Glomerular visceral epithelial cell (primary cell): ENCODE measurements around the gene DYRK3.
"Not testable (repeated sequence)": the region's sequence is repeated elsewhere in the genome, so short reads cannot be mapped to it uniquely, and the experiment has no call there.

Source experiments
- DNase-seq: peaks from one replicate; pipeline ENCODE4 v3.0.0-alpha.2; 2016; ENCODE audit errors: extremely low spot score

The DYRK3 gene

DNA sequence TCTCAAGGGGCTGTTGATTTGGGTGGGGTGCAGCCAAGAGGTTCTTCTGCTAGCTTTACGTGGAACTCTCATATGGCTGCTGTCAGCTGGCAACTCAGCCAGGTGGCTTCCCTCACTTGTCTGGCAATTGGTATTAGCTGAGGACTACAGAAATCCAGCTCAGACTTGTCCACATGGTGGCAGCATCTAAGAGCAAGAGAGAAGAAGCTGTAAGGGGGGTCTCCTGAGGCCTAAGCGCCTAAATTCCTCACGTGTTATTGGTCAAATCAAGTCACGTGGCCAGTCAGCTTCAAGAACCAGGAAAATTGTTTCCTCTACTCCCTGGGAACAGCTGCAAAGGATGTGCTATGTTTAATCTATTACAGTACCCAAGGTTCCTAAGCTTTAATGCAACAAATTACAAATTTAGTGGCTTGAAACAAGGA lies 4.2 kb upstream of the DYRK3 start:
- DNase-seq = peak; percentile 86

DNA sequence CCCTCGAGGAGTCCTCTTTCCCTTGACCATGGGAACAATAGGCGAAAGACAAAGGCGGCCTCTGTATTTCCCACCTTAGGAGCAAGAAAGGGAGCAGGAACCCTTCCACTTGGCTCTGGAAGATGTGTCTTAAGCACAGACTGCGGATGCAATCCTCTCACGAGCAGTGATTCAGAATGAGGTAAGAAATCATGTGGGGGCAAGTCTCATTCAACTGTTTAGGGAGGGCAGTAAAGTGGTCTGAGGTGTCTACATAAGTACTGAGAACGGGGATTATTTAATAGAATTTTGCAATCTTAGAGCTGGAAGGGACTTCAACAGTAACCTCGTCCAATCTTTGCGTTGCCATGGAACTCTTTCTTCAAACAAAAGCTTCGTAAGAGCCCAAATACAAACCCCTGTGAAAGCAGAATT lies 1.6 kb upstream of the DYRK3 start:
- DNase-seq = peak; percentile 63

DNA sequence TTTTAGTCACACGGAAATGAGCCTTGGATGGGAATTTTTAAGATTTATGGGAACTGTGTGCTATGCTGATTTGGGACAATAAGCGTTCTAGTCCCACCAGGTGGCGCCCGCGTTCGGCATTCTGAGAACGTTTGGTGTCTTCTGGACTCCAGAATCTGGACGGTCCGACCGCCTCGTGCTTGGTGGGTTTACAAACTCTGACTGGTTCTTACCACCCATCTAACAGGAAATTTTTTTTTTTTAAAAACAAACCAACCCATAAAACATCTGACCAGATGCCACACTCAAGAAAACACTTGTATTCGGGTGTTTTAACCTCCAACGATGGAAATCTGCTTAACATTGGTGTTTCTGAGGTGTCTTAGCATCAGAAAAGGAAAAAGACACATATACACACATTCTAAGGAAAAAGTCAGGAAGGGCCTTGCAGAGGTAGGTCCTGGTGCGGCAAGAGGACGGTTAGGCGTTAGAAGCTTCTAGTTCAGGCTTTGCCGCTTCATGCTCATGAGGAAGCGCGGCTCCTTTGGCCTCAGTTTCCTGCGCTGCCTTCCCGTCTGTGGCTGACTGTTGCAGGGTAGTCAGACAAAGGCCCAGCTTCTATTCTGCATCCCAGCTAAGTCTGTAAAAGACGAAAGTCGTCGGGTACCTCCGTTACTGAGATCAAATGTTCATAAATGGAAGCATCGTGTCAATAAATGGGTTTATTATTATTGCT lies 814 bp upstream of the DYRK3 start:
- DNase-seq = peak; percentile 88

DNA sequence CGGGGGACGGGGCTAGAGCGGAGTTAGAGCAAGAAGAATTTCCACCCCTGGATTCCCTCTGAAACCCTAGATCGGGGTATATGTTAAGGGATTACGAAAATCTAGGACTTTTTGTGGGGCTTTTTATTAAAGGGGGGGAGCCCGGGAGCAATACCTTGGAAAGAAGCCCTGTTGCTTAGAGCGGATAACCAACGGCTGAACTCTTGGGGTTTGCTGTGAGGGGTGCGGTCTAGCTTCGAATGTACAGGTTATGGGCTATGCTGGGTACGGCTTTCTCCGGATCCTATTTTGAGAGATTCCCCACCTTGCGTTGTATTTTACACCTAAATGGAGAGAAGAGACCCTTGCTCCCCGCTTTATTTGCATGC lies 626 bp downstream of the DYRK3 start:
- DNase-seq = no peak

DNA sequence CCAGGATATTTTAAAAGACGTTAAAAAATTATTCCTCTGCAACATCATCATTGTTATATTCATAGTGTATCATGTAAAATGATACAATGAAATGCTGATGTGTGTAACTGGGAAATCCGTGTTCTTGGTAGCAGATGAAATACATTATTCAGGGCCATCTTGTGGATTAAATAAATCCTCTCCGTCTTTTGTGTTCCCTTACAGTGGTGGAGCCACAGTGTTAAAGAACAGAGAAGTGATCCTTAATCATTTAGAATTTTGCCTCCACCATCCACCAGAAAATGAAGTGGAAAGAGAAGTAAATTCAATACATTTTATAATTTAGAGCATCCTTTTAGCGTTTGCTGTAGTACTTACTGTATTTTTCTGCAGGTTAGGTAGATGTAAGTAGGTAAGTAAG lies 1.3 kb downstream of the DYRK3 start:
- no peak for DNase-seq

DNA sequence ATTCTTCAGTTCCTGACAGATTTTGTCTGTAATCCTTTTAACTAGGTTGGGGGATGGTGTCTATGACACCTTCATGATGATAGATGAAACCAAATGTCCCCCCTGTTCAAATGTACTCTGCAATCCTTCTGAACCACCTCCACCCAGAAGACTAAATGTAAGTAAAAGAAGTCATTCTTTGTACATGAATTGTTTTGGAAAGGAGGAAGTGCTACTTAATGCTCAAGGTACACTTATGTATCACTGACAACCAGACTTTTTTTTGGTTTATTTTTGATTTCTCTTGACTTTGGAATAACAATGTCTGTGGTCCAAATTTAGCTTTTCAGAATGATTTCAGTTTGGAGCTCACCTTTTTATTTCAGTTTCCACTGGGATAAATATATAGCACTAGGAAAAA lies 2.3 kb downstream of the DYRK3 start:
- DNase-seq = no peak

DNA sequence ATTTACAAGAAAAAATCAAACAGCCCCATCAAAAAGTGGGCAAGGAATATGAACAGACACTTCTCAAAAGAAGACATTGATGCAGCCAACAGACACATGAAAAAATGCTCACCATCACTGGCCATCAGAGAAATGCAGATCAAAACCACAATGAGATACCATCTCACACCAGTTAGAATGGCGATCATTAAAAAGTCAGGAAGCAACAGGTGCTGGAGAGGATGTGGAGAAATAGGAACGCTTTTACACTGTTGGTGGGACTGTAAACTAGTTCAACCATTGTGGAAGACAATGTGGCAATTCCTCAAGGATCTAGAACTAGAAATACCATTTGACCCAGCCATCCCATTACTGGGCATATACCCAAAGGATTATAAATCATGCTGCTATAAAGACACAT lies 6.7 kb downstream of the DYRK3 start:
- not testable (repeated sequence) for DNase-seq

DNA sequence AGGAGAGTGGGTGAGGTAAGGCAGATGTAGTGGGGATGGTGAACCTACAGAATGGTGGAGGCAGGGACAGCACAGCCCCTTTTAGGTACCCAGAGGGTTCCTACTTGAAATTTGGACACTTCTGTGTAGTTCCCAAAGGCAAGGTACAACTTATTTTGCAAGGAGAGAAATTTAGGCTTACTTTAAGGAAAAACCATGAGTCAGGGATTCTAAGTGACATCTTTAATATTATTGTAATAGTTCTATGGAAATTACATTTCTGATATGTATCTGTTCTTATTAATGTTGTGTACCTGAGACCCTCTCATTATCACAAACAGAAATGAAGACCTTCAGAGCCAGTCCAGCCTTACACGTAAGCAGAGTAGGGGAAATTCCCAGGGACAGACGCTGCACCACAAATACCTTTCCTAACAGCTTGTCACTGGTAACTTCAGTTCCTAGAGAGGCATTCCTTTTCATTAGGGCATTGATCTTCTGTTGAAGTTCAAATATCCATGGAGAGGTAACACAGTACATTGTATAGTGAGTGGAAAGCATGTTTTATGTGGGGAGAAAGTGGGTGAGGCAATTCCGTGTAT lies 7.9 kb downstream of the DYRK3 start:
- no peak for DNase-seq

DNA sequence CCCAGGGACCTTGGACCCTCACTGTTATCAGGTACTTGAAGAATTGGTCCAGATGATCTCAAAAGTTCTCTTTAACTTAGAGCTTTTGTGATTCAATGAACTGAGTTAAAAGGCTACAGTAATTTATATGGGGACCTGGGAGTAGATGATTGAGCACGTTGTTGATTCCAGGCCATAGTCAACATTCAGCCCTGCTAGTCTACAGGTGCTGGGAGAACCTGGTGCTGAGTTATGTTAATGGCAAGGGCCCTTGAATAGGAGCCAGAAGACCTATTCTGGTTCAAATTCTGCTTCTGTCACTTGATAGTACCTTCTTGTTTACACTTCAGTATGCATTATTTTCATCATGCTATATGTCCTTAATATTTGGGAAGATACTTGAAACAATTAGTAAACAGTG lies 11.2 kb downstream of the DYRK3 start:
- no peak for DNase-seq

DNA sequence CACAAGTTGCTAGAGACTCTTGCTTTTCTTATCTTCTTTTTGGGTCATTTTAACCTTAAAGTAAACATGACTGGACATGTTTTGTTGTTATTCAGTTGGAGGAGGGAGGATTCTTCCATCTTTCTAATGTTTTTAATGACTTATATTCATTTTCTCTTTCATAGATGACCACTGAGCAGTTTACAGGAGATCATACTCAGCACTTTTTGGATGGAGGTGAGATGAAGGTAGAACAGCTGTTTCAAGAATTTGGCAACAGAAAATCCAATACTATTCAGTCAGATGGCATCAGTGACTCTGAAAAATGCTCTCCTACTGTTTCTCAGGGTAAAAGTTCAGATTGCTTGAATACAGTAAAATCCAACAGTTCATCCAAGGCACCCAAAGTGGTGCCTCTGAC lies 11.9 kb downstream of the DYRK3 start:
- no peak for DNase-seq

DNA sequence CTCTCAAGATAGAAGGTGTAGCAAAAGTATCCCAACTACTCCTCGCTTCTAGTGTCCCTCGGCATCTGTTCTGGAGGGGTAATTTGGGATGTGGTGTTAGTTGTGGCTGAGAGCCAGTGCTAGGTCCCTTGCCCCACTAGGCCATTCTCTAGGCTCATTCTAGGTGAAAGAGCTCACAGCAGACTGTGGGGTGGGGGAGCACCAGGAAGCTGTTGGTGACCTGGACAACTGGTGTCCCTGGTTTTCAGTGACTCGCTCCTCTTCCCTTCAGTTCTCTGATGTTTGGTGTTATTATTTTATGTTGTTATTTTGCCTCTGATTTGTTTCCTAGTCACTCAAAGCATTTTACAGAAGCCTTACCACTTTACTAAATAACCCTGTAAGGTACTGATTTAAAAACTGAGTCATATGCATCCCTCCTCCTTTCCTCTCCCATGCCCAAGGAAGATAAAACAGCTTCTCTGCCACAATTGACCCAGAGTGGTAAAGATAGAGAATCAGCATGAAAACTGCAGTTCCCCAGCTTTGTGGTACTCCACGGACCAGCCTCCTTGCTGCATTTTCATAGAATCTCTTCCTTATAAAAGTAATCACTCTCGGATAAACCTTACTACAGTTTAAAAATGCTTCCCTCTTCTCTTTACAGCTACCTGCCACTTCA lies 14.1 kb downstream of the DYRK3 start:
- DNase-seq = no peak

DNA sequence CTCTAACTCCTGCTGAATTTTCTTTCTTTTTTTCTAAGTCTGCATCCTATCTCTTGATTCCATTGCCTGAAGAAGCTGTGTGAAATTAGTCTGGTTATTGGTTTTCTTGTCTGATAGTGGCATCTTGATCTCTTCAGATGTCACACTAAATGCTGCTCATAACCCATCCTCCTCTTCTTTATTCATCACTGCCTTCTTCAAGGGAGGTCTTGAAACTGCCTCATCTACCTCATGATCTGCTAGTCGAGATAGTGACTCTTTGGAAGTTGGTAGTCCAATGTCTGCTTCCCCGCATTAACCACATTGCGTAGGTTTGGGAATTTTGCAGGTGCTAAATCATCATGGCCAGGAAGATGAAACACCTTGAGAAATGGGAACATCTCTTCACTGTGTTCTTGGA lies 15.7 kb downstream of the DYRK3 start:
- no peak for DNase-seq

DNA sequence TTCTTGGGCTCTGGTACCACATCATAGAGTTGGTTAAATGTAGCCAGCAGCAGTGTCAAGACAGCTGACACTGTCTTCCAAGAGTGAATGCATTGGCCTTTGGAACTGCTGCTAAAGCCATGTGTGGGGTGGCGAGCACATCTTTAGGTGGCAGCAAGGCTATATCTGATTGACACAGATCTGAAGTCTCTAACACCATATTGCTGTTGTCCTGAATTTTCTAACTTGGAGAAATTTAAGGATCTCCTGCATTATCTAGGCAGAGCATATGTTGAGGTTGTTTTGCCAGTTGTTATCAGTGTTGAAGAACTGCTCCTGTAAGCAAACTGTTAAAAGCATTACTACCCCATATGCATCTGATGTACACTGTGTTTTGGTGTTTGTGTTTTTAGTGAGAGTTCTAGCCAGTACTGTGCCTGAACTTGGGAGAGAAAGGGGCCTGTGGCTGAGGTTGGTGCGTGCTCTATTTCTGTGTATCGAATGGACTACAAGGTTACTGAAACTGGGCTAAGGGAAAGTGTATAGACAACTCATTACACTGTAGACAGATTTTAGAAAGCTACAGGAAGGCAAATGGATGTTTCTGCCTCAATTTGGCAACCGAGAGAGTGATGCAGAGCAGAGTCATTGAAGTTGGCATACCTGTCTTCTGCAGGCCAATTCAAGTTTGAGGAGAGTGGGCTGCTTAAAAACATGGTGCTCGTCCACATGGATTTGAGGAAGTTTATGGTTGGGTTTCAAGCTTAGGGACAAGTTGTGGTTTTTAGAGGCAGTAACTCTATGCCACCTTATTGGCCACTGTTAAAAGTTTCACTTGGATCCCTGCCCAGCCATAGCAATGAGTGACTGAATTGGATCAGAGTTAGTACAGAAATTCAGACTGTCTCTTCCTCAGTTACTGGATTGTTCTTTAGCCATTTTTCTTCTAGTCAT lies 16.9 kb downstream of the DYRK3 start:
- no peak for DNase-seq

DNA sequence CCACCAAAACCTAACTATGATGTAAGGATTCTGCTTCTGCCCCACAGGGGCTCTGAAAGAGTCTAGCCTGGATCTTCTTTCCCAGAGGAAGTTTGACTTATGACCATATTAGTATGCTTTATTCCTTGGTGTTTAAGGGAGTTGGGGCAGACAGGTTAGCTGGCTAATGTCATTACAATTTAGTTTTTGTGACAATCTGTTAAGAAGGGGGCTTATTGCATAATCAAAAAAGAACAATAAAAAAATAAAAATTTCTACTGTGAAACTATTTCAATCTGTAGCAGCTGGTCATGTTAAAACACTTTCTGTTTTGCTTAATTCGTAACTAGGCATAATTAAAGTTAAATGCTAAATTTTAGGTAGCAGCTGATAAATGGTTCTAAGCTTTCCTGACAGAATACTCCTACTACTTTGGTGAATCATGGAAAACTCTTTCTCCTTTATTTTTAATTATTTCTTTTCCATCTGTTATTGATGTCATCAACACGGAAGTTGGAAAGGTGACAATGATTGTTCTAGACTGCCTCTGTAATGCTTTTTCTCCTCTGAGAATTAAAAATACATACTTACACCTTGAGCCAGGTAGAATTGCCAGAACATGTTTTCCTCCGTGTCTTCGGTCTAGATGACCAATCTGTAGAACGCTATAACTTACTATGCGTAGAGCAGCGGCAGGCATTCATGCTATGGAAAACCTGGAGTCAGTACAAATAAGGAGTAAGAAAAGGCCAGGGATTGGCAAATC lies 18.6 kb downstream of the DYRK3 start:
- DNase-seq = no peak

DNA sequence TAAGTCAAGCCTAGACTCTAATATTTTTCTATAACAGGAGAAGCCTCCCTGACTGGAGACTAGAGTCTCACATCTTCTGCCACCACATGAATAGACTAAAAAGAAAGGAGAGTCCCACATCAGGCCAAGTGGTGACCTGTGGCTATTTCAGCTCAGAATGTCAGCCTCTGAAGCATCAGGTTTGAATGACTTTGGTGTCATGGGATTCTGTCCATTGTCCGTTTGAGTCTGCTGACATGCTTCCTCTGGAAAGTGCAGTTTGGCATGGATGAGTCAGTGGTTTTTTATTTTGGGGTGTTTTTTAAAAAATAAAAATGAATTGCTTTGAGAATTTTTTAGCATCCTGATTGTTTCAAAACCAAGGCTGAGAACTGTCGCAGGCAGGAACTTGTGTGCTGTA lies 19.5 kb downstream of the DYRK3 start:
- no peak for DNase-seq

DNA sequence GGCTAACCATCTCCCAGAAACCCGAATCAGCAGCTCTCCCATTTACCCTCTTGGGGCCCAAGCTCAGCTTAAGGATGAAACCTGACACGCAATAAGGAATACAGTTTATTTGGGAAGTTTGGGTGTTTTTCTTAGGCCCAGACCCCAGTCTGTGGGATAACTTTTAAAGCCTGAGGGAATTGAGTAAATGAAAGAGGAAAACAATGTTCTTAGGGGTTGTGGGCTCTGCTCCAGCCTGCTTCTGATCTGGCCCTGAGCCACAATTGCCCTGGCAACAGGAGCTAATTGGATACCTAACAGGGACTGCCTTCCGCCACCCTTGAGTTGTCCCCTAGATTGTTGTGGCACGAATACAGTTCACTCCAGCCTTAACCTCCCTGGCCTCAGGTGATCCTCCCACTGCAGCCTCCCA lies 20.1 kb downstream of the DYRK3 start:
- DNase-seq = no peak

DNA sequence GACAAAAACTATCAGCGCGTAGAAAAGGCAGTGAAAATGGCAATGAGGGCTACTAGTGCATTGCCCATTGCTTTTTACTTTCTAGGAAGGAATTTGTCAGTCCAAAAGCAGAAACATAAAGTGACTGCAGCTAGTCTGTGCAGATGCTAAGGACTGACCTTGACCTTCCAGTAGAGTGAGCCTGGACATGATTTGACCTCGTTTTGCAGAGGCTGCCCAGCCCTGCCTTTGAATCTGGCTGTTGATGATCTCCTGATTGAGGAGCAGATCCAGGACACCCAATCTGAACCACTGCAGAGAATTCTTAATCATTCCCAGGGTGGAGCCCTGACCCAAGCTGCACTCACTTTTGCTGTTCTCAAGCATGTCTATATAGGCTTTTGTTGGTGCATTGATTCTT lies 21.6 kb downstream of the DYRK3 start:
- DNase-seq = no peak

DNA sequence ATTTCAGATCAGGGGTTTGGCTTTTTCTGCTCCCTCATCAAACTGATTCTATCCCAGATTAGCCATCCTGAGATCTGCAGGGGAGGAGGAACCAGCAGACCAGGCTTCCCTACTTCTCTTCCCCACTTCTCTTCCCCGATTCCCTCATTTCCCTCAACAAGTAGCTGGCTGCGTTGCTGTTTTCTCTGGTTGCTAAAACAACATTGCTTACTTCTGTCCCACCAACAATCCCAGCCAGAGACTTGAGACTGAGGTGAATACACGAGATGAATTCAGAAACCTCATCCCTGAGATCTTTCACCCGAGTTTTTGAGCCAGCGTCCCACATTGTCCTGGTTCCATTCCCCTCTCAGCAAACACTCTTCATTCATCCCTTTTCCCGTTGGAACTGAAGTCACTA lies 22.4 kb downstream of the DYRK3 start:
- DNase-seq = no peak

DNA sequence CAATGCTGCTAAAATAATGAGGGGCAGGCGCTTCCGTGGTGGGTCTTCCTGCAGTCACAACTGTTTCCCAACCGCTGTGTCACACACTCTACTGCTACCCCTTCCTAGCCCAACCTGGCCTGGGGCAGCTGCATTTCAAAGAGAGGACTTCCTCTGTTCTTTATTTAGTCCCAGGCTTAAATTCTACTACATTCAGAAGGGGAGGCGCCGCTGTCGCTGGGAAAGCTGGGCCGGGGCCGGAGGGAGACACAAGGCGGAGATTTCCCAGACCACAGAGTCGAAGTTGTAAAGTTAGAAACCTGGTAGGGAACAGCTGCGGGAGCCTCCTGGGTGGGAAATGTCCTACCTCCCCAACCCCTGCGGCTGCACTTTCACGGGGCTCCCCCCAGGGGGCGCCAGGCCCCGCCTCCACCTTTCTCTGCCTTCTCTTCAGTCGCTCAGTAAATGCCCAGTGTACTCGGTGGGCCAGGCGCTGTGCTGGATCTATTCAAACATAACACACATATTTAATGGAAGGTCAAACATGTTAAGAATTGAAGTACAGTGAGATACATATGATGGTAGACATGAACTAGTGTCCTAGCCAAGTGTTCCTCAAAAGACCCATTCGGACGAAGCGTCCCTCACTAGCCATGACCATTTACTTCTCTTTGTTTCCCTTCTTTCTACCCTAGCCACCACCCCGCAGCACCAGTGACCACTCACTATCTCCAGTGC lies 23.1 kb downstream of the DYRK3 start:
- DNase-seq = no peak

DNA sequence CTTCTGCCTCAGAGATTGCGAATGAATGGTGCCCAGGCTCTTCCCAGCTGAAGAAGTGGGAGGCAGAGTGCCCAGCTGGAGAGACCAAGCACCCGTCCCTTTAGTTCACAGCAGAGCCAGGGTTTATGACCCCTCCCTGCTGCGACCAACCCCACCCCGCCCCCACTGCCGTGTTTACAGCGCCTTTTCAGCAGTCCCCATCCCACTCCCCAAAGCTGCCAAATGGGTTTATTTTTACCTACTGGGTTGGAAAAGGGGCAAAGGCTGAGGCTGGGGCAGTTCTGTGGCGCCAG lies 23.6 kb downstream of the DYRK3 start:
- no peak for DNase-seq

DNA sequence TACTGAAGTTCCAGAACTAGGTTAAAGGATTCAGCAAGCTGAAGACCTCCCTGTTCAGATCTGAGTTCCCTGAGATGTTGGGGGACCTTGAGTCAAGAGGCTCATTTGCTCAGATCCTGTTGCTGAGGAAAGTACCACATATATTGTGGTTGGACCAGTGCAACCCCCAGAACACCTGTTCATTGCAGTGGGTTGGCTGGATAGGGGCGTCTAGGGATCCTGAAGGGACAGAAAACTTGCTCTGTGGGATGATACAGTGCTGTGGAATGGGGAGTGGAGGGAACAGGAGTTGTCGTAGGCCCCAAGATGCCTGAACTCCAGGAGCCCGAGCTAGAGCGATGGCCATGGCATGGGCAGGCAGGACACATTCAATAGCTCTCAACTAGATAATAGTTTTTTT lies 24.8 kb downstream of the DYRK3 start:
- DNase-seq = no peak
